CD14-positive monocyte (primary cell): Measurements from ENCODE around the gene CHKB. TPM values are rescaled to one million over a fixed set of nuclear protein-coding genes. Genes with fewer than 3 reads are reported as not detected.
A peak's percentile ranks its signal among the peaks of the same experiment; 100 is the strongest.

ENCODE experiments used
- DNase-seq, 3 donors: peaks; one replicate each; pipeline ENCODE4 v3.0.0-alpha.2; 2011 to 2022
- H2AFZ ChIP-seq: 2 replicates; pipeline ENCODE4 v1.6.0; 2012; ENCODE audit warnings: mild to moderate bottlenecking, low read depth, low read length, inconsistent platforms; ENCODE audit not compliant: insufficient read depth, poor library complexity, severe bottlenecking
- H3K27ac ChIP-seq, 2 donors: 1 replicate in 1 of 2; 2 replicates in 1 of 2; pipeline ENCODE4 v1.5.1; 2012 to 2013; ENCODE audit warnings: low read length in 2 of 2, control low read depth in 1 of 2, inconsistent platforms in 1 of 2, low read depth in 1 of 2, mild to moderate bottlenecking in 1 of 2
- H3K27me3 ChIP-seq, 2 donors: one replicate each; pipeline versions ENCODE4 v1.6.0 to v1.6.1; 2011 to 2013; ENCODE audit warnings: low read length in 2 of 2; ENCODE audit not compliant: control insufficient read depth in 2 of 2, insufficient read depth in 2 of 2
- H3K36me3 ChIP-seq, 2 donors: replicated peaks in 1 of 2; 1 replicate in 1 of 2; 2 replicates in 1 of 2; pipeline versions ENCODE4 v1.5.1 to v1.6.1; 2012 to 2013; ENCODE audit warnings: low read length in 2 of 2, control low read depth in 1 of 2, inconsistent platforms in 1 of 2, mild to moderate bottlenecking in 1 of 2; ENCODE audit not compliant: insufficient read depth in 2 of 2, control insufficient read depth in 1 of 2
- H3K4me1 ChIP-seq, 2 donors: 1 replicate in 1 of 2; 2 replicates in 1 of 2; pipeline versions ENCODE4 v1.5.1 to v1.6.1; 2012 to 2013; ENCODE audit warnings: low read length in 2 of 2, control low read depth in 1 of 2, inconsistent platforms in 1 of 2, mild to moderate bottlenecking in 1 of 2, moderate library complexity in 1 of 2; ENCODE audit not compliant: insufficient read depth in 2 of 2, control insufficient read depth in 1 of 2
- H3K4me2 ChIP-seq: replicated peaks from 2 replicates; pipeline ENCODE3; 2012; ENCODE audit warnings: low read length, moderate library complexity, mild to moderate bottlenecking; ENCODE audit not compliant: poor library complexity, severe bottlenecking; ENCODE audit errors: extremely low read depth
- H3K4me3 ChIP-seq, 3 experiments: fragments of 200-600 bp in 1 of 3; sonication (generic) in 1 of 3; replicated peaks in 1 of 3; 1 replicate in 2 of 3; 2 replicates in 1 of 3; pipeline ENCODE4 v1.5.1; 2011 to 2013; ENCODE audit warnings: low read length in 3 of 3, mild to moderate bottlenecking in 3 of 3, control low read depth in 2 of 3, low read depth in 2 of 3, inconsistent platforms in 1 of 3, moderate library complexity in 1 of 3
- H3K79me2 ChIP-seq: 2 replicates; pipeline ENCODE4 v1.6.0; 2012; ENCODE audit warnings: mild to moderate bottlenecking, control low read depth, inconsistent platforms, low read length, moderate library complexity; ENCODE audit not compliant: insufficient read depth
- H3K9ac ChIP-seq: 2 replicates; pipeline ENCODE4 v1.6.0; 2017; ENCODE audit warnings: low read length, mild to moderate bottlenecking; ENCODE audit not compliant: insufficient read depth, poor library complexity, severe bottlenecking
- H3K9me3 ChIP-seq, 2 donors: replicated peaks in 1 of 2; 1 replicate in 1 of 2; 2 replicates in 1 of 2; pipeline versions ENCODE4 v1.5.1 to v1.6.1; 2012 to 2013; ENCODE audit warnings: low read length in 2 of 2, control low read depth in 1 of 2; ENCODE audit not compliant: control insufficient read depth in 1 of 2, insufficient read depth in 1 of 2
- H4K20me1 ChIP-seq: 2 replicates; pipeline ENCODE4 v1.6.0; 2012; ENCODE audit warnings: mild to moderate bottlenecking, low read length, control low read depth, moderate library complexity; ENCODE audit not compliant: insufficient read depth
- H3K27ac Mint-ChIP-seq, 7 donors: one replicate each; pipeline ENCODE4 v1.8.0; 2020; ENCODE audit warnings: mild to moderate bottlenecking in 7 of 7, mixed read lengths in 7 of 7, moderate library complexity in 6 of 7, inconsistent platforms in 2 of 7
- H3K27me3 Mint-ChIP-seq, 3 donors: one replicate each; pipeline ENCODE4 v1.8.0; 2021 to 2022; ENCODE audit warnings: low read depth in 3 of 3, mild to moderate bottlenecking in 3 of 3, mixed read lengths in 3 of 3, moderate library complexity in 3 of 3, inconsistent platforms in 1 of 3
- H3K36me3 Mint-ChIP-seq, 2 donors: one replicate each; pipeline ENCODE4 v1.8.0; 2020; ENCODE audit warnings: mixed read lengths in 2 of 2, inconsistent platforms in 1 of 2, mild to moderate bottlenecking in 1 of 2
- H3K4me1 Mint-ChIP-seq: one replicate; pipeline ENCODE4 v1.8.0; 2020; ENCODE audit warnings: mild to moderate bottlenecking, mixed read lengths
- H3K4me3 Mint-ChIP-seq, 2 donors: one replicate each; pipeline ENCODE4 v1.8.0; 2020; ENCODE audit warnings: mild to moderate bottlenecking in 2 of 2, mixed read lengths in 2 of 2, moderate library complexity in 1 of 2
- H3K9me3 Mint-ChIP-seq, 7 donors: one replicate each; pipeline ENCODE4 v1.8.0; 2020 to 2022; ENCODE audit warnings: mixed read lengths in 7 of 7, mild to moderate bottlenecking in 6 of 7, moderate library complexity in 6 of 7, inconsistent platforms in 2 of 7
- CTCF ChIP-seq: fragments of 200-600 bp; IDR thresholded peaks from one replicate; pipeline ENCODE4 v1.8.0; 2022; ENCODE audit warnings: antibody characterized with exemption, mild to moderate bottlenecking
- WGBS: methylation state at CpG from one replicate; pipeline ENCODE4 v1.1.5; 2013; ENCODE audit warnings: missing lambda C conversion rate; ENCODE audit not compliant: insufficient coverage; 5-methylcytosine and 5-hydroxymethylcytosine counted together
- intact Hi-C, 2 donors: fragments of 100-400 bp; cut with micrococcal nuclease; formaldehyde crosslinking; loops; one replicate each; pipeline versions ENCODE4 v1.15.0 to v1.15.1; 2023
- polyA plus RNA-seq, 3 donors: library from polyadenylated mRNA; depleted of rRNA in 1 of 3; unstranded in 2 of 3; stranded (reverse) in 1 of 3; fragments of 300-500 nt in 2 of 3; fragments of >200 nt in 1 of 3; fragmentation: Illumina TruSeq in 2 of 3; gene quantifications; 1 replicate in 2 of 3; 2 replicates in 1 of 3; pipeline ENCODE4 v1.2.3, GENCODE V29; 2012 to 2021

The CHKB gene
- polyA plus RNA-seq, 3 donors = 29.1 to 286 (median 31.3) TPM

- H2AFZ ChIP-seq = no peak overlapping the region
- no peak for DNase-seq
- Mint-ChIP-seq H3K9me3 (no peaks in the 10 kb centered on the region), H3K4me3 (no peak overlapping the region), H3K4me1 (no peaks in the 10 kb centered on the region), H3K27me3 (peaks cover 0 to 5% (median 2%) of the 10 kb centered on the region in 3 donors), H3K27ac (no peak overlapping the region), H3K36me3 (peaks cover 38 to 72% of the 10 kb centered on the region in 2 donors)
- H3K27ac ChIP-seq = no peak overlapping the region
- H4K20me1 ChIP-seq = no peaks in the 10 kb centered on the region
- no peak overlapping the region for H3K9ac ChIP-seq
- no peaks in the 10 kb centered on the region for H3K27me3 ChIP-seq
- H3K79me2 ChIP-seq = no peaks in the 10 kb centered on the region
- H3K36me3 ChIP-seq = peaks cover 31 to 63% of the 10 kb centered on the region in 2 donors
- no peak for TF ChIP-seq CTCF
- no peaks in the 10 kb centered on the region for H3K4me1 ChIP-seq
- no peak overlapping the region for H3K4me3 ChIP-seq
- H3K4me2 ChIP-seq = no peak overlapping the region
- WGBS = 95% methylated on average over 11 of the region's 12 CpGs
- no peaks in the 10 kb centered on the region for H3K9me3 ChIP-seq
- intact Hi-C loops = no loop called here
Measured at GRCh38 chr22:50570861-50571260, 11.8 kb downstream of the CHKB start.

- H3K4me3 Mint-ChIP-seq = no peak overlapping the region
- H3K27me3 Mint-ChIP-seq = peaks cover 0 to 5% (median 5%) of the 10 kb centered on the region in 3 donors
- Histone ChIP-seq H3K27ac (no peak overlapping the region), H4K20me1 (no peaks in the 10 kb centered on the region), H2AFZ (no peak overlapping the region), H3K4me1 (no peaks in the 10 kb centered on the region), H3K4me2 (no peak overlapping the region), H3K27me3 (no peaks in the 10 kb centered on the region), H3K9ac (no peak overlapping the region), H3K4me3 (no peak overlapping the region), H3K9me3 (no peaks in the 10 kb centered on the region), H3K79me2 (no peaks in the 10 kb centered on the region), H3K36me3 (peaks cover 31 to 57% of the 10 kb centered on the region in 2 donors)
- DNase-seq = peak in 1 of 3 donors; percentile 3
- intact Hi-C loops = no loop called here
- no peak overlapping the region for H3K27ac Mint-ChIP-seq
- no peaks in the 10 kb centered on the region for H3K9me3 Mint-ChIP-seq
- no peak for TF ChIP-seq CTCF
- no peaks in the 10 kb centered on the region for H3K4me1 Mint-ChIP-seq
- 93% methylated on average over 13 of the region's 13 CpGs for WGBS
- peaks cover 36 to 65% of the 10 kb centered on the region in 2 donors for H3K36me3 Mint-ChIP-seq
Measured at GRCh38 chr22:50569896-50570535, 12.6 kb downstream of the CHKB start.
